GM18520 (cell line): ENCODE results near the gene FIZ1.

Source experiments
- ATAC-seq: cut with Tn5 transposase; IDR thresholded peaks from one replicate; pipeline ENCODE4 v1.9.1; 2021; ENCODE audit not compliant: unreplicated experiment

The FIZ1 gene

DNA sequence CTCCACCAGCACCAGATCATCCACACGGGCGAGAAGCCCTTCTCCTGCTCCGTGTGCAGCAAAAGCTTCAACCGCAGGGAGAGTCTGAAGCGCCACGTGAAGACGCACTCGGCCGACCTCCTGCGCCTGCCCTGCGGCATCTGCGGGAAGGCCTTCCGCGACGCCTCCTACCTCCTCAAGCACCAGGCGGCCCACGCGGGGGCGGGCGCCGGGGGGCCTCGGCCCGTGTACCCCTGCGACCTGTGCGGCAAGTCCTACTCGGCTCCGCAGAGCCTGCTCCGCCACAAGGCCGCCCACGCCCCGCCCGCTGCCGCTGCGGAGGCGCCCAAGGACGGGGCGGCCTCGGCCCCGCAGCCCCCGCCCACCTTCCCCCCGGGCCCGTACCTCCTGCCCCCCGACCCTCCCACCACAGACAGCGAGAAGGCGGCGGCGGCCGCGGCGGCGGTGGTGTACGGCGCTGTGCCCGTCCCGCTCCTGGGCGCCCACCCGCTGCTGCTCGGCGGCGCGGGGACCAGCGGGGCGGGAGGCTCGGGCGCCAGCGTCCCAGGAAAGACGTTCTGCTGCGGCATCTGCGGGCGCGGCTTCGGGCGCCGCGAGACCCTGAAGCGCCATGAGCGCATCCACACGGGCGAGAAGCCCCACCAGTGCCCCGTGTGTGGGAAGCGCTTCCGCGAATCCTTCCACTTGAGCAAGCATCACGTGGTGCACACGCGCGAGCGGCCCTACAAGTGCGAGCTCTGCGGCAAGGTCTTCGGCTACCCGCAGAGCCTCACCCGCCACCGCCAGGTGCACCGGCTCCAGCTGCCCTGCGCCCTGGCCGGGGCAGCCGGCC is 15.6 kb upstream of the FIZ1 start:
- no peak for ATAC-seq

GRCh38 chr19:55613930-55614710 is 14.8 kb upstream of the FIZ1 start:
- no peak for ATAC-seq

DNA sequence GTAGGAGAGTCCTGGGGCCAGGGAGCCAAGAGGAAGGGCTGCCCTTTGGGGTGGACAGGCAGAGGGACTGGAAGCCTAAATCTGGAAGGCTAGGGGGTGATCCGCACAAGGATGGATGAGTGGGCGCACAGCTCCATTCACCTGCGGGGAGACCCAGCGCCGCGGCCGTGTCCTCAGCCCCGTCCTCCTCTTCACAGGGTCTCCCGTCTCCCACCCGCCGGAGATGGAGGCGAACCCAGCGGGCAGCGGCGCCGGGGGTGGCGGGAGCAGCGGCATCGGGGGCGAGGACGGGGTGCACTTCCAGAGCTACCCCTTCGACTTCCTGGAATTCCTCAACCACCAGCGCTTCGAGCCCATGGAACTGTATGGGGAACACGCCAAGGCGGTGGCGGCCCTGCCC is 14.1 kb upstream of the FIZ1 start:
- no peak for ATAC-seq

DNA sequence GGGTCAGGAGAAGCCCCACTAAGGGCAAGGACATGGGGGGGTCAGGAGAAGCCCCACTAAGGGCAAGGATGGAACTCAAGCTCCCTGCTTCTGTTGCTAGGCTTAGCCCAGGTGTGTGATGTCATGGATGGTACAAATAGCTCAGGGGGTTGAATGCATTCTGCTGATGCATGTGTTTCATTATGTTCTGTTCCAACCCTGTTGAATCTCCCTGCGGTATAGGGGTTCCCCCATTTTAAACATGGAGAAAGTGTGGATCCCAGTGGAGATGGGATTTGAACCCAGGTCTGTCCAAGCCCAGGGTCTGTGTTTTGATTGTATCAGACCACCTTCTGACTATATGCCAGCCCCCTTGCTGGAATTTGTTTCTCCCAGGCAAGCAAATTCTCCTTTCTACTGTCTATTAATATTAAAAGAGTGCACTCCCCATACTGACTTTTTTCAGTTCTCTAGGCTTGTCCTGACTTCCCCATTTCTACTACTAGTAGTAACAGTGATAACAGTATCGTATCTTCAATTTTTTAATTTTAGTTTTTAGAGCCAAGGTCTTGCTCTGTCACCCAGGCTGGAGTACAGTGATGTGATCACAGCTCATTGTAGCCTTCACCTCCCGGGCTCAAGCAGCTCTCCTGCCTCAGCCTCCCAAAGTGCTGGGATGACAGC is 12.8 kb upstream of the FIZ1 start:
- no peak for ATAC-seq

DNA sequence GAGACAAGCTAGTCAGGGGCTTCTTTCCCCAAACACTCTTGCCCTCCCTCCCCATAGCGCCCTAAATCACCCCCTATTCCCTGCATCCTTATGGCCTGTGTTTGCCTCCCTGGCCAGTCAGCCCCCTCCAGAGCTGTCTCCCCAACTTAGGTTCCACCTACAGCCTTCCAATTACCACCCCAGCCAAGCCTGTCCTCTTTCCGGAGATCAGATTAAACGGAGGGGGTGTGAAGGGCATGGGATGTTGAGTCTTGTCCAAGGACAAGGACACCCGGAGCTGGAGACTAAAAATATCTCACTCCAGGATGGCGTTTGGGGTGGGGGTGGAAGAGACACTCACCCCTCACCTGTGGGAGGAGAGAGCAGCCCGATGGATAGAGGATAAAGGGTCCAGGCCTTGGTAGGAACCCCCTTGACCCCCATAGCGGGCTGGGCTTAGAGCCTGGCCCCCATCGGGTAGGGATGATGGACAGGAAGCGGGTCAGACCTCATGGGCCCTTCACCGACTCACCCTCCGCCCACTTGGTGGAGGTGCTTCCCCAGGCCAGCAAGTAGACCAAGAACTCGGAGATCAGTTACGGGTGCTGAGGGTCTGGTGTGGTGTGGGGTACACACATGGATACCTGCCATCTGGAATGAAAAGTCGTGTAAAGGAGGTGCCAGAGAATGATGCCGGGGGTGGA is 12.1 kb upstream of the FIZ1 start:
- no peak for ATAC-seq

GRCh38 chr19:55609326-55609725 is 10.0 kb upstream of the FIZ1 start:
- no peak for ATAC-seq

DNA sequence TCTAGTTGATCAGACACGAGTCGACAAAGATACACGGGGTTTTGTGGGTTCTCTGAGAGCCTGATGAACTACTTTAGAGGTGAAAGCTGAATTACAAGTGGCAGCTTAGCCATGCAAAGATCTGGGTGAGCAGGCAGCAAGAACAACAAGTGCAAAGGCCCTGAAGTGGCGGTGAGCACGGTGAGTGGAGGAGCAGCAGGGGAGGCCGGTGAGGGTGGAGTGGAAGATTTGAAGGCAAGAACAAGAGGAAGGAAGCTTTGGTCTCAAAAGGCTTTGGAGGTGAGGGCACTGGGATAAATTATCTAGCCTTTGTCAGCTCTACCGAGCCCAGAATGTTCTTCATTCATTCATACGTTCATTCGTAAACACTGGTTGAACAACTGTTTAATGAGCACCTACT is 7.5 kb upstream of the FIZ1 start:
- ATAC-seq: no peak

- no peak for ATAC-seq
These were observed 7.1 kb upstream of the FIZ1 start for GRCh38 chr19:55606471-55606787.

DNA sequence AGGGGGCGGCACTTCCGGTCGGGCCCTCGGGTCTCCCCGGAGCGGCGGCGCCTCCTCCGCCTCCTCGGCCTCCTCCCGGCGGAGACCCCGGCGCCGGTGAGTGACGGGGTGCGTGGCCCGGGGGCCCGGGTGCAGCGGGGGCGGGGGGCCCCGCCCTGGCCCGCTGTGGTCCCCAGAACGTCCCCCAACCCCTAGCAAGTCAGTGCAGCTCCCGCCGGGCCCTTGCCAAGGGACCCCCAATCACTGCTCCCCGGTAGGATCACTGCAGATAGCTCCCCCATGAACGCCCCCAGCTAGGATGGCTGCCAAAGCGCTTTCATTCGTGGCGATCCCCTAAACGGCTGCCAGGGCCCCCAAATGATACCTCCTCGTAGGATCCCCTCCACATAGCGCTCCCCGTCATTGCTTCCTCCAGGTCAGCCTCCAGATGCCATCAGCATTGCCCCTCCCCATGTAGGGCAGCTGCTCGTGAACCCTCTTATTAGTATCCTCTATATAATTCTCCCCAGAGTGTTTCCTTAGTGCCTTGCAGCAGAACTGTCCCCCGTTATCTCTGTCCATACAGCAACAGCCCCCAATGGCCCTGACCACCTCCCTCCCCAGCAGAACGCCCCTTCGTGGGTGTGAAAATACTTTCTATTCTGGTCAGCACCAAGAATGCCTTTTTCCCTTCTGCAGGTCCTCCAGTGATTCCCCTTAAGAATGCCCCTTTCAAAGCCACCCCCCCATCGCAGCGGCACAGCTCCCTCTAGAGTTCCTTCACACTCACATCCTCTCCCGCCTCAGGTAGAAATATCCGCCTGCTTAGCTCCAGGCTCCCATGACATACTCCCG is 6.5 kb upstream of the FIZ1 start, which contains the start of gene ZNF865:
Gene ZNF865 (plus strand): TSS at position 11 of the 834 bp plus-strand sequence. CDS start 7,972 bp downstream, outside the sequence.
- ATAC-seq: peak; percentile 7

DNA sequence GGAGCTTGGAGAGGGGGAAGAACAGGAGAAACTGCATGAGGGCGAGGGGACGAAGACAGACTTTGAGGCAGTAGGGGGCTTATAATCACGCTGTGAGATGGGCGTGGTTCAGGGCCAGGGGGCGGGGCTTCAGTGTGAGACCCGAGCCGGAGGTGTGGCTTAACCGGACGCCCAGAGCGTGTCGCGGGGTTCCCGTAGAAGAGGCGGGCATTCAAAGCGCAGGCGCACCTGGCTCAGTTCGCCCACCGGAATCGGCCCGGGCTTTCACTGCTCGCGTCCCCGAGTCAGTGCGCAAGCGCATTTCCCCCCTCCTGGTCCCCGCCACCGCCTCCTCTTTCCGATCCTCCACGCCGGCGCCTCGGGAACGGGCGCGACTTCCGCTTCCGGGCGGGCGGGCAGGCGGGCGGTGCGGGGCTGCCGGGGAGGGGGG is 5.9 kb upstream of the FIZ1 start:
- peak; percentile 55 for ATAC-seq

- no peak for ATAC-seq
These were observed 4.4 kb upstream of the FIZ1 start for GRCh38 chr19:55603581-55604292.

GRCh38 chr19:55603115-55603514 is 3.8 kb upstream of the FIZ1 start:
- ATAC-seq: no peak

- ATAC-seq: no peak
These were observed 3.0 kb upstream of the FIZ1 start for GRCh38 chr19:55602104-55603001.

GRCh38 chr19:55601084-55601483 is 1.8 kb upstream of the FIZ1 start:
- ATAC-seq: no peak

DNA sequence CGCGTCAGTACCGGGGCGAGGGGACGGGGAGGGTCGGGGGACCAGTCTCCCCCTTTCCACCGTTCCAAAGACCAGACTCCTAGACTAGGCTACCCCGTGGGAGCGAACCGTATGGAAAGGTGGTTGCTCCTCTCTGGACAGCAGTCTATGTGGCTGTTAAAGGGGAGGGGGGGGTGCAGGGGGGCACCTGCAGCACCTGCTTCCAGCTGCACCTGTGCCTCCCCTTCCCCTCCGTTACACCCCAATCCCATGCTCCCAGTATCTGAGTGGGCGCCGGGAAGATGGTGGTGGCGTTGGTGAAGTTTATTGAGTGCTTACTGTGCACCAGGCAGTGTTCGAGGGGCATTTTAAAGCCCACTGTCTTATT is 1.3 kb upstream of the FIZ1 start:
- ATAC-seq: no peak

DNA sequence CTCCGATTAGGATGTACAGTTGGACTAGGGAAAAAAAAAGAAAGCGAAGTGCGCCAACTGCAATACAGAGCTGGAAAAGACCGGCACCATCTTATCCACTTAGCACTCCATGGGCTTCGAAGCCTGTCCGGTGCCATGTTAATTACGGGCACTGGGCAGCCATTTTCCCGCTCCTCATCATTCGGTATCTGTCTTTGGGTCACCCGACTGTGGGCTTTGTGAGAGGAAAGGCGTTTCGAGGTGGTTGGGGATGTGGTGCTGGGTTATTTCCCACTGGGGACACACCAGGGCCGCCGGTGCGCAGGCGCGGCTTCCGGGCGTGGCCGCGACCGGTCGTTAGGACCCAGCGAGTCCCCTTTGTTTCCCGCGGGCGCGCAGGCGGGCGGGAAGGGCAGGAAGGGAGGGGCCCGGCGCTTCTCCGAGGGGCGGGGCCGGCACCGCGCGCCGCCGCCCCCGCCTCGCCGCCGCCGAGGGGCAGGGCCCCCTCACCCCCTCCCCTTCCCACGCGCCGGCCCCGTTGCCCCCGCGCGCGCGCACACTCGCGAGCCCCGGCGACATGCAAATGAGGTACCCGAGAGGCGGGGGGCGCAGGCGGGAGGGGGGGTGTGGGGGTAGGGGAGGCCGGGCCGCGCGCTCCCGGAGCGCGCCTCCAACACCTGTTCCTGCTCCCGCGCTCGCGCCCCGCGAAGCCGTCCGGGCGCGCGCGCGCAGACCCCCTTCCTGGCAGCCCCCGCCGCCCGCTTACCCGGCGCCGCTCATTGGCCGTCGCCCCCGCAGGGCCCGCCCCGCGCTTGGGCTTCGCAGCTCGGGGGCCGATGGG is 735 bp upstream of the FIZ1 start, which contains the start of gene ZNF524:
Gene ZNF524 (plus strand): TSS at position 447 of the 820 bp plus-strand sequence. CDS start 1,825 bp downstream, outside the sequence.
- peak; percentile 31 for ATAC-seq

DNA sequence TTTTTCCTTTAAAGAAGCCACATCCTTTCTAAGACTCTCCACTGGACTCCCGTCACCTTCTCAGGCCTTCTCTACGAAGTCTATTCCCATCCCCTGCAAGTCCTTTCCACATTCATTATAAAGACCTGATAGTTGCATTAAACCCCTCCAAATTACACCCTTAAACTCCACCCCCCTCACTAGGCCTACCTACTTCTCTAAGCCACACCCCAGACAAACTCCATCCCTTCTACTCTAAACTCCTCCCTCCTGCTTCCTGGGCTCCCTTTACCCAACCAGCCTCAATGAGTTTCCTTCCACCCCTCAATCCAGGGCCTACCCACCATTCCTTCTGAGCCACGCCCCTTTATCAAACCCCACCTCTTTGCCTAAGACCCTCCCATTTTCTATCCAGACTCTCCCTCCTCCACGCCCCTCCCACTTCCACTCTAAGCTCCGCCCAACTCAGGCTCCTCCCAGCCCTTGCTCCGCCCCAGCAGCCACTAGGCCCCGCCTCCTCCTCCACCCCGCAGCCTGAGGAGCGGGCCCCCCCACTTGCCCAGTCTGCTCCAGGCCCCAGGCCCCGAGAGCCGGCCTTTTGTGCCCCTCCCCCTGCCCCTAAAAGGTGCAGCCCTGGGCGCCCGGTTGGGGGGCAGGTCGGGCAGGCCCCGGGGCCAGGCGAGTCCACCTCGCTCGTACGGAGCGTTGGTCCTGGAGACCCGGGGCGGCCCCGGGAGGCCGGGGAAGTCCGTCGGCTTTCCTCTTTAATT is 424 bp downstream of the FIZ1 start:
- ATAC-seq: peak; percentile 31
